Stimulated activated CD8-positive, alpha-beta memory T cell treated with anti-CD3 and anti-CD28 coated beads, Interleukin-4, amount 100 ng/mL, for 24 hours (primary cell): ENCODE results near the gene HTRA3.
"Not testable (repeated sequence)": the region's sequence is repeated elsewhere in the genome, so short reads cannot be mapped to it uniquely, and the experiment has no call there.

ENCODE experiments used
- DNase-seq: peaks from one replicate; pipeline ENCODE4 v3.0.0-alpha.2; 2020; ENCODE audit warnings: low read depth

HTRA3 gene

GRCh38 chr4:8325291-8325973, 55.9 kb downstream of the HTRA3 start:
- DNase-seq: no peak

GRCh38 chr4:8326206-8326605, 56.7 kb downstream of the HTRA3 start:
- no peak for DNase-seq

- DNase-seq: no peak
Measured at GRCh38 chr4:8328456-8328855, 58.9 kb downstream of the HTRA3 start.

GRCh38 chr4:8328866-8329559, 59.5 kb downstream of the HTRA3 start:
- DNase-seq: no peak

- no peak for DNase-seq
Measured at GRCh38 chr4:8329560-8329858, 60.0 kb downstream of the HTRA3 start.

- no peak for DNase-seq
Measured at GRCh38 chr4:8329859-8330761, 60.6 kb downstream of the HTRA3 start.

- no peak for DNase-seq
Measured at GRCh38 chr4:8330821-8331574, 61.4 kb downstream of the HTRA3 start.

GRCh38 chr4:8331575-8331955, 62.0 kb downstream of the HTRA3 start:
- no peak for DNase-seq

- DNase-seq: no peak
Measured at GRCh38 chr4:8332038-8332857, 62.7 kb downstream of the HTRA3 start.

GRCh38 chr4:8332891-8333331, 63.4 kb downstream of the HTRA3 start:
- DNase-seq: no peak

- DNase-seq: no peak
Measured at GRCh38 chr4:8333726-8334460, 64.3 kb downstream of the HTRA3 start.

- no peak for DNase-seq
Measured at GRCh38 chr4:8334786-8335460, 65.4 kb downstream of the HTRA3 start.

- no peak for DNase-seq
Measured at GRCh38 chr4:8335848-8336247, 66.3 kb downstream of the HTRA3 start.

GRCh38 chr4:8336412-8337075, 67.0 kb downstream of the HTRA3 start:
- no peak for DNase-seq

GRCh38 chr4:8338351-8338961, 68.9 kb downstream of the HTRA3 start:
- no peak for DNase-seq

- DNase-seq: no peak
Measured at GRCh38 chr4:8340781-8341241, 71.3 kb downstream of the HTRA3 start.

GRCh38 chr4:8341281-8341680, 71.7 kb downstream of the HTRA3 start:
- DNase-seq: not testable (repeated sequence)

GRCh38 chr4:8341691-8342090, 72.1 kb downstream of the HTRA3 start:
- DNase-seq: no peak
